Fibroblast of the aortic adventitia (primary cell): ENCODE measurements around the gene GPRC5D. TPM values are rescaled to one million over a fixed set of nuclear protein-coding genes. Genes with fewer than 3 reads are reported as not detected.

Experiments
- DNase-seq: peaks from one replicate; pipeline ENCODE4 v3.0.0-alpha.2; 2010; ENCODE audit warnings: low read depth
- H3K4me3 ChIP-seq: 2 replicates; pipeline ENCODE4 v1.5.1; 2011; ENCODE audit warnings: low read depth, mild to moderate bottlenecking, control low read depth, low read length, moderate library complexity
- total RNA-seq: library from RNA; depleted of rRNA; stranded (reverse); fragments of >200 nt; gene quantifications from 2 replicates; pipeline ENCODE4 v1.2.3, GENCODE V29; 2012; ENCODE audit warnings: low replicate concordance
- TF ChIP-seq, protein P1 (sequence below): IDR thresholded peaks from 2 replicates; pipeline ENCODE4 v1.5.1; 2011; ENCODE audit warnings: mild to moderate bottlenecking, low read length, control low read depth, inconsistent platforms; ENCODE audit not compliant: insufficient read depth

Gene GPRC5D
- total RNA-seq, 1 donor, result not detected

- no peak overlapping the region for H3K4me3 ChIP-seq
- DNase-seq, result no peak
- TF ChIP-seq, protein P1, sequence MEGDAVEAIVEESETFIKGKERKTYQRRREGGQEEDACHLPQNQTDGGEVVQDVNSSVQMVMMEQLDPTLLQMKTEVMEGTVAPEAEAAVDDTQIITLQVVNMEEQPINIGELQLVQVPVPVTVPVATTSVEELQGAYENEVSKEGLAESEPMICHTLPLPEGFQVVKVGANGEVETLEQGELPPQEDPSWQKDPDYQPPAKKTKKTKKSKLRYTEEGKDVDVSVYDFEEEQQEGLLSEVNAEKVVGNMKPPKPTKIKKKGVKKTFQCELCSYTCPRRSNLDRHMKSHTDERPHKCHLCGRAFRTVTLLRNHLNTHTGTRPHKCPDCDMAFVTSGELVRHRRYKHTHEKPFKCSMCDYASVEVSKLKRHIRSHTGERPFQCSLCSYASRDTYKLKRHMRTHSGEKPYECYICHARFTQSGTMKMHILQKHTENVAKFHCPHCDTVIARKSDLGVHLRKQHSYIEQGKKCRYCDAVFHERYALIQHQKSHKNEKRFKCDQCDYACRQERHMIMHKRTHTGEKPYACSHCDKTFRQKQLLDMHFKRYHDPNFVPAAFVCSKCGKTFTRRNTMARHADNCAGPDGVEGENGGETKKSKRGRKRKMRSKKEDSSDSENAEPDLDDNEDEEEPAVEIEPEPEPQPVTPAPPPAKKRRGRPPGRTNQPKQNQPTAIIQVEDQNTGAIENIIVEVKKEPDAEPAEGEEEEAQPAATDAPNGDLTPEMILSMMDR, result no peak
These were observed 30.4 kb upstream of the GPRC5D start for GRCh38 chr12:12982331-12982730.

- peak; percentile 99 for DNase-seq
- no peak overlapping the region for H3K4me3 ChIP-seq
- TF ChIP-seq, protein P1, result no peak
These were observed 27.8 kb upstream of the GPRC5D start for GRCh38 chr12:12979731-12980259.

DNA sequence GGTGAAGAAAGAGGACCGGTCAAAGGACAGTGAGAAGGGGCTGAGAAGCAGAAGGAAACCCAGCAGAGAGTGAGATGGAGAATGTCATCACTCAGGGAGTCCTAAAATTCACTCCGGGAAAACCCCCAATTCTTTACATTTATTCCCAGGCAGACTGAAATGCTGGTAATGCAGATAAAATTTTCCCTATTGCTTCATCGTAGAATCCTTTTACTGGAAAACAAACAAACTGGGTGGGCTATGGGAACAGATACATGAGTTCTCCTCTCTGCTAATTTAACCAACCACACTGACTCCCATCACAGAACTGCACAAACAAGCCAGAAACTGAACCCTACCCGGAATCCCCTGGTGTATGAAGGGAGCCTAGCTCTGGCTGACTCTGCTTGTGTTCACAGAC, 27.2 kb upstream of the GPRC5D start:
- DNase-seq, result peak; percentile 68
- TF ChIP-seq, protein P1, result no peak
- no peak overlapping the region for H3K4me3 ChIP-seq

DNA sequence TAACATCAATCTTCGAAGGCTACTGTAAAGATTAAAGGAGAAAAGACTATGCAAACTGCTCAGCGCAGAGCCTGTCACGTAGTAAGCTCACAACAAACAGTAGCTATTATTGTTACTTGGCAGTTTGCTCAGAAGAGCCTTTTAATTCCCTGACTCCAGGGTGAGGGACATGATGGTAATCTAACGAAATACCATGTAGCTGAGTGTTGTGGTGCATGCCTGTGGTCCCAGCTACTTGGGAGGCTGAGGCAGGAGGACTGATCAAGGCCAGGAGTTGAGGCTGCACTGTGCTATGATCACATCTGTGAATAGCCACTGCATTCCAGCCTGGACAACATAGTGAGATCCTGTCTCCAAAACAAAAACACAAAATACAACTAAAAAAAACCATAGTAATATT, 25.3 kb upstream of the GPRC5D start:
- TF ChIP-seq, protein P1, result no peak
- no peak overlapping the region for H3K4me3 ChIP-seq
- no peak for DNase-seq

- TF ChIP-seq, protein P1, result no peak
- DNase-seq, result peak; percentile 97
- no peak overlapping the region for H3K4me3 ChIP-seq
These were observed 24.4 kb upstream of the GPRC5D start for GRCh38 chr12:12976366-12976765.

- TF ChIP-seq, protein P1, result peak; percentile 69
- peak; percentile 65 for DNase-seq
These were observed 23.5 kb upstream of the GPRC5D start for GRCh38 chr12:12975322-12976077.

More at GRCh38 chr12:12975322-12976077, 23.5 kb upstream of the GPRC5D start:
- no peak overlapping the region for H3K4me3 ChIP-seq
